ENCODE measurements around the gene TPI1. TPM values are rescaled to one million over a fixed set of nuclear protein-coding genes. Genes with fewer than 3 reads are reported as not detected.

The TPI1 gene
- total RNA-seq, 1 donor from 2014 or later = 2,208 TPM

GRCh38 chr12:6852651-6853354 is 14.5 kb upstream of the TPI1 start:
- peak overlapping the region; percentile 97 for H3K4me3 ChIP-seq (ENCODE audit: low read depth, low read length)
- TF ChIP-seq, protein P1, sequence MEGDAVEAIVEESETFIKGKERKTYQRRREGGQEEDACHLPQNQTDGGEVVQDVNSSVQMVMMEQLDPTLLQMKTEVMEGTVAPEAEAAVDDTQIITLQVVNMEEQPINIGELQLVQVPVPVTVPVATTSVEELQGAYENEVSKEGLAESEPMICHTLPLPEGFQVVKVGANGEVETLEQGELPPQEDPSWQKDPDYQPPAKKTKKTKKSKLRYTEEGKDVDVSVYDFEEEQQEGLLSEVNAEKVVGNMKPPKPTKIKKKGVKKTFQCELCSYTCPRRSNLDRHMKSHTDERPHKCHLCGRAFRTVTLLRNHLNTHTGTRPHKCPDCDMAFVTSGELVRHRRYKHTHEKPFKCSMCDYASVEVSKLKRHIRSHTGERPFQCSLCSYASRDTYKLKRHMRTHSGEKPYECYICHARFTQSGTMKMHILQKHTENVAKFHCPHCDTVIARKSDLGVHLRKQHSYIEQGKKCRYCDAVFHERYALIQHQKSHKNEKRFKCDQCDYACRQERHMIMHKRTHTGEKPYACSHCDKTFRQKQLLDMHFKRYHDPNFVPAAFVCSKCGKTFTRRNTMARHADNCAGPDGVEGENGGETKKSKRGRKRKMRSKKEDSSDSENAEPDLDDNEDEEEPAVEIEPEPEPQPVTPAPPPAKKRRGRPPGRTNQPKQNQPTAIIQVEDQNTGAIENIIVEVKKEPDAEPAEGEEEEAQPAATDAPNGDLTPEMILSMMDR (conservative IDR thresholded peaks at IDR 0.05; ENCODE audit: low read depth, low read length) = no peak
- no peak for DNase-seq (ENCODE audit: low read depth)

DNA sequence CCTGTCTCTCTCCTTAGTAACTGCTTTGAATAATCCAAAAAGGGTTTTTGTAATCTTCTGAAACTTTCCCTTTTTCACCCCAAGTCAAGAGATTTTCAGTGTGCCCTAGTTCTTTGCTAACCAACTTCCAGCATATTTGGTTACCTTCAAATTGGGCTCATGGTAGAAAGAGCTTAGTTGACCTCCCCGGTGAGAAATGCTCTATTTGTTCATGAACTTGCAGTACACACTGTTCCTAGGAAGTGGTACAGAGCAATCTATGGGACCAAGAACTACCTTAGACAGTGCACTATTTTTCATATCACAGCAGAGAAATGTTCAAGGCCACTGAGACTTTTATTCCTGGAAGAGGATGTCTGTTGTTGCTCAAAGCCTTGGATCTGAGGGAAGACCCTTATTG is 13.7 kb upstream of the TPI1 start:
- H3K4me3 ChIP-seq (ENCODE audit: low read depth, low read length) = peak overlapping the region; percentile 97
- no peak for DNase-seq (ENCODE audit: low read depth)
- TF ChIP-seq, protein P1 (conservative IDR thresholded peaks at IDR 0.05; ENCODE audit: low read depth, low read length) = no peak

DNA sequence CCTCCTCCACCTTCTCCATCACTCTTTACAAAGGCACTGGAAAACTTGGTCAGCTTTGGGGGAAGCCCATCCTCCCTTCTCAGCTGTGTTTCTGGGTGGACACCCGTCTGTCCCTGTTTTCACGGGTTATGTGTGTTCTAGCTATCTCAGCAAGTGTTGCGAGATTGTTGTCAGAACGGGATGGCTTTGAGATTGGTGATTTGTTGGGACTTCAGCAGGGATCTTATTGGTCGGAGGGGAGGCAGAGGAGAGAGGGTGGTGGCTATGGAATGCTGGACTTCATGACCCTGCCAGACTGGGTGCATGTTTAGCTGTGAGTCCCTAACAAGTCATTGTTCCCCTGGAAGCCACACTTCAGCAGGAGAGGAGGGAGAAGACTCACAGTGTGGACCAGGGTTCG is 13.3 kb upstream of the TPI1 start:
- TF ChIP-seq, protein P1 (conservative IDR thresholded peaks at IDR 0.05; ENCODE audit: low read depth, low read length) = no peak
- no peak overlapping the region for H3K4me3 ChIP-seq (ENCODE audit: low read depth, low read length)
- no peak for DNase-seq (ENCODE audit: low read depth)

DNA sequence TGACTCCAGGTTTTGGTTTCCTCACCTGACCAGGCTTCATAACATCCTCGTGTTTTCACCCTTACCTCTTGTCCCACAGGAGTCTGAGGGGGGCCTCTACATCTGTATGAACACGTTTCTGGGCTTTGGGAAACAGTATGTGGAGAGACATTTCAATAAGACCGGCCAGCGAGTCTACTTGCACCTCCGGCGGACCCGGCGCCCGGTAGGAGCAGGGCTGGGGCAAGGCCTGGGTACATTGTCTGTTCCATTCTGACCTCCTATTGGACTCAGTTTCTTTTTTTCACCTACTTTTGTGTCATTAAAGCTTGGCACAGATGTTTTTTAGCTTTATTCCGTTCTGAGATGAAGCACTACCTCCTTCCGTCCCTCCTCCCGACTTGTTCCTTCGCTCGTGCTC is 12.0 kb upstream of the TPI1 start:
- TF ChIP-seq, protein P1 (conservative IDR thresholded peaks at IDR 0.05; ENCODE audit: low read depth, low read length) = no peak
- DNase-seq (ENCODE audit: low read depth) = no peak

GRCh38 chr12:6858799-6859198 is 8.5 kb upstream of the TPI1 start:
- H3K4me3 ChIP-seq (ENCODE audit: low read depth, low read length) = no peak overlapping the region
- TF ChIP-seq, protein P1 (conservative IDR thresholded peaks at IDR 0.05; ENCODE audit: low read depth, low read length) = no peak
- no peak for DNase-seq (ENCODE audit: low read depth)

More for the DNA sequence above, 12.0 kb upstream of the TPI1 start:
- no peak overlapping the region for H3K4me3 ChIP-seq (ENCODE audit: low read depth, low read length)

DNA sequence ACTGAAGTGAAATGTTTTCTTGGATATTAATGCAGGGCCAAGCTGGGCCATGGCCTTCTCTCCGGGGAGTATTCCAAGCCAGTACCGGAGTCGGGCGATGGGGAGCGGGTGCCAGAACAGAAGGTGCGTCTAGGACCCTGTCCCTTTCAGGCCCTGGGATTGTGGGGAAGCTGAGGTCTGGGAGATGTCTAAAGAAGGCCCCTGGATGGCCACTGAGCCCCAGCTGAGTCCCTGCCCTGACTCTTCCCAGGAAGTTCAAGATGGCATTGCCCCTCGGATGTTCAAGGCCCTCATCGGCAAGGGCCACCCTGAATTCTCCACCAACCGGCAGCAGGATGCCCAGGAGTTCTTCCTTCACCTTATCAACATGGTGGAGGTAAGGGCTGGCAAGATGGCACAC is 7.2 kb upstream of the TPI1 start:
- DNase-seq (ENCODE audit: low read depth) = no peak
- H3K4me3 ChIP-seq (ENCODE audit: low read depth, low read length) = no peak overlapping the region
- TF ChIP-seq, protein P1 (conservative IDR thresholded peaks at IDR 0.05; ENCODE audit: low read depth, low read length) = no peak

- TF ChIP-seq, protein P1 (conservative IDR thresholded peaks at IDR 0.05; ENCODE audit: low read depth, low read length) = no peak
These were observed 6.4 kb upstream of the TPI1 start for GRCh38 chr12:6860942-6861341.

More at GRCh38 chr12:6860942-6861341, 6.4 kb upstream of the TPI1 start:
- DNase-seq (ENCODE audit: low read depth) = no peak
- H3K4me3 ChIP-seq (ENCODE audit: low read depth, low read length) = no peak overlapping the region
